ENCODE data around the gene DLK2. TPM values are rescaled to one million over a fixed set of nuclear protein-coding genes. Genes with fewer than 3 reads are reported as not detected.
"Not testable (repeated sequence)": the region's sequence is repeated elsewhere in the genome, so short reads cannot be mapped to it uniquely, and the experiment has no call there.

Gene DLK2
- total RNA-seq, 2 experiments from 2014 or later, result 0.30 to 0.37 TPM

DNA sequence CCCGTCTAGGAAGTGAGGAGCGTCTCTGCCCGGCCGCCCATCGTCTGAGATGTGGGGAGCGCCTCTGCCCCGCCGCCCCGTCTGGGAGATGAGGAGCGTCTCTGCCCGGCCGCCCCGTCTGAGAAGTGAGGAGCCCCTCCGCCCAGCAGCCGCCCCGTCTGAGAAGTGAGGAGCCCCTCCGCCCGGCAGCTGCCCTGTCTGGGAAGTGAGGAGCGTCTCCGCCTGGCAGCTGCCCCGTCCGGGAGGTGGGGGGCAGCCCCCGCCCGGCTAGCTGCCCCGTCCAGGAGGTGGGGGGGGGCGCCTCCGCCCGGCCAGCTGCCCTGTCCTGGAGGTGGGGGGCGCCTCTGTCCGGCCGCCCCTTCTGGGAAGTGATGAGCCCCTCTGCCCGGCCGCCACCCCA is 30.3 kb downstream of the DLK2 start:
- H3K27me3 Mint-ChIP-seq; H3K4me3 Mint-ChIP-seq; H3K36me3 Mint-ChIP-seq; H3K9me3 Mint-ChIP-seq; POLR2A ChIA-PET; H3K27ac Mint-ChIP-seq; ATAC-seq (ENCODE audit: low read depth); DNase-seq: not testable (repeated sequence)
- peaks cover 14% of the 10 kb centered on the region for H3K4me1 Mint-ChIP-seq

- Mint-ChIP-seq H3K9me3 (no peaks in the 10 kb centered on the region), H3K36me3 (no peaks in the 10 kb centered on the region), H3K27ac (no peak overlapping the region), H3K4me1 (no peaks in the 10 kb centered on the region), H3K4me3 (no peak overlapping the region), H3K27me3 (peaks cover 14% of the 10 kb centered on the region)
- ATAC-seq (ENCODE audit: low read depth) (no peak), DNase-seq (no peak)
- POLR2A ChIA-PET, result interaction anchor here (1.0 kb wide), 1 partner anchor 56 kb away, joined by 6 read pairs; no protein-coding TSS in a partner anchor
Measured at GRCh38 chr6:43421831-43422230, 33.5 kb downstream of the DLK2 start.

DNA sequence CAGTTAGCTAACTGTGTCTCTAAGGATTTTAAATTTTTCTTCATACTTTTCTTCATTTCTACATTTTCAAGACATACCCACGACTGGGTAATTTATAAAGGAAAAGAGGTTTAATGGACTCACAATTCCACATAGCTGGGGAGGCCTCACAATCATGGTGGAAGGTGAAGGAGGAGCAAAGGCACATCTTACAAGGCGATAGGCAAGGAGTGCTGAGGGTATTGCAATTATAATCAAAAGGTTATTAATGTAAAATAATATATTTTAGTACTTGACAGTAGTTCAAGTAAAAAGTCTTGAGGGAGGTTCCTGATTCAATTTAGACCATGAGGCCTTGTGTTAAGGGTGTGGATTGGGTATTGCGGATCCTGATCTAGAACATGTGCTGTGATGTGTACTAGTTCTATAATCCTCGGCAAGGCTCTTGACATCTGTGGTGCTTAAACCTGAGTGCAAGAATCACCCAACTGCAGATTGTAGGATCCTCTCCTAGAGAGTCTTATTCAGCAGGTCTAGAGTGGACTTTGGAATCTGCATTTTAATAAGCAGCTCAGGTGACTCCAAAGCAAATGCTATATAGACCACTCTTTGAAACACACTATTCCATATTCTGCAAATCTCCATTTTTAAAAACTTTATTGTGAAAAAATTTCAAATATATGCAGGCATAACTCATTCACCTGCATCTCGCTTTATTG is 35.2 kb downstream of the DLK2 start:
- POLR2A ChIA-PET, result no interaction called here
- no peak for ATAC-seq (ENCODE audit: low read depth)

GRCh38 chr6:43416935-43417334 is 38.4 kb downstream of the DLK2 start:
- H3K4me1 Mint-ChIP-seq, result no peaks in the 10 kb centered on the region
- H3K36me3 Mint-ChIP-seq, result no peaks in the 10 kb centered on the region
- peaks cover 14% of the 10 kb centered on the region for H3K27me3 Mint-ChIP-seq
- no peak for ATAC-seq (ENCODE audit: low read depth)
- H3K9me3 Mint-ChIP-seq, result no peaks in the 10 kb centered on the region
- POLR2A ChIA-PET, result no interaction called here
- no peak overlapping the region for H3K4me3 Mint-ChIP-seq
- no peak for DNase-seq
- no peak overlapping the region for H3K27ac Mint-ChIP-seq

More for the DNA sequence above, 35.2 kb downstream of the DLK2 start:
- H3K36me3 Mint-ChIP-seq, result no peaks in the 10 kb centered on the region
- no peak overlapping the region for H3K4me3 Mint-ChIP-seq
- no peaks in the 10 kb centered on the region for H3K4me1 Mint-ChIP-seq
- DNase-seq, result no peak
- H3K27me3 Mint-ChIP-seq, result peaks cover 14% of the 10 kb centered on the region
- H3K27ac Mint-ChIP-seq, result no peak overlapping the region
- H3K9me3 Mint-ChIP-seq, result no peaks in the 10 kb centered on the region

- H3K9me3 Mint-ChIP-seq; DNase-seq; H3K4me3 Mint-ChIP-seq; ATAC-seq (ENCODE audit: low read depth); H3K36me3 Mint-ChIP-seq; H3K27ac Mint-ChIP-seq; POLR2A ChIA-PET; H3K4me1 Mint-ChIP-seq: not testable (repeated sequence)
- peaks cover 23% of the 10 kb centered on the region for H3K27me3 Mint-ChIP-seq
Measured at GRCh38 chr6:43415275-43415674, 40.1 kb downstream of the DLK2 start.

- ATAC-seq (ENCODE audit: low read depth), result no peak
Measured at GRCh38 chr6:43413002-43413401, 42.3 kb downstream of the DLK2 start.

DNA sequence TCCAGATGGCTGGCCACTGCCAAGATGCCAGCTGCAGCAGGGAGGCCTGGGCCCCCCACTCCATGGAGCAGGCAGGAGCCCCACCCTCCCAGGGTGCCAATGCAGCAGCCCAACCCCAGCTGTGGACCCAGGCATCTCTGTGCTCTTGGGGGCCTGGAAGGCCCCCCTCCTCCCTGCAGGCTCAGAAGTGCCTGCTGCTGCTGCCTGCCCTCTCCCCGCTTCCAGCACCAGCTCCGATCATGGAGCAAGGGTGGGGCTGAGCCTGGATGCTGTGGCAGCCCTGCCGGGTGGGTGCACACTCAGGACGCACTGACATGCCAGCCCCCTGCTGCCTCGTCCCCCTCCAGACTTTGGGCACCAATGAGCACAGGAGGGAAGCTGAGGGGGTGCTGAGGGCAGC is 42.8 kb downstream of the DLK2 start:
- Mint-ChIP-seq H3K4me3 (no peak overlapping the region), H3K36me3 (no peaks in the 10 kb centered on the region), H3K27ac (no peak overlapping the region), H3K4me1 (no peaks in the 10 kb centered on the region), H3K9me3 (peaks cover 2% of the 10 kb centered on the region), H3K27me3 (peaks cover 28% of the 10 kb centered on the region)
- ATAC-seq (ENCODE audit: low read depth) (no peak), DNase-seq (no peak)
- POLR2A ChIA-PET, result no interaction called here

More at GRCh38 chr6:43413002-43413401, 42.3 kb downstream of the DLK2 start:
- DNase-seq, result no peak
- Mint-ChIP-seq H3K9me3 (peaks cover 2% of the 10 kb centered on the region), H3K36me3 (no peaks in the 10 kb centered on the region), H3K4me1 (no peaks in the 10 kb centered on the region), H3K27me3 (peaks cover 26% of the 10 kb centered on the region), H3K4me3 (no peak overlapping the region), H3K27ac (no peak overlapping the region)
- POLR2A ChIA-PET, result no interaction called here

GRCh38 chr6:43410776-43411175 is 44.6 kb downstream of the DLK2 start:
- H3K36me3 Mint-ChIP-seq; DNase-seq; H3K27ac Mint-ChIP-seq; H3K4me3 Mint-ChIP-seq; POLR2A ChIA-PET; H3K9me3 Mint-ChIP-seq; H3K4me1 Mint-ChIP-seq; ATAC-seq (ENCODE audit: low read depth): not testable (repeated sequence)
- H3K27me3 Mint-ChIP-seq, result peaks cover 29% of the 10 kb centered on the region

DNA sequence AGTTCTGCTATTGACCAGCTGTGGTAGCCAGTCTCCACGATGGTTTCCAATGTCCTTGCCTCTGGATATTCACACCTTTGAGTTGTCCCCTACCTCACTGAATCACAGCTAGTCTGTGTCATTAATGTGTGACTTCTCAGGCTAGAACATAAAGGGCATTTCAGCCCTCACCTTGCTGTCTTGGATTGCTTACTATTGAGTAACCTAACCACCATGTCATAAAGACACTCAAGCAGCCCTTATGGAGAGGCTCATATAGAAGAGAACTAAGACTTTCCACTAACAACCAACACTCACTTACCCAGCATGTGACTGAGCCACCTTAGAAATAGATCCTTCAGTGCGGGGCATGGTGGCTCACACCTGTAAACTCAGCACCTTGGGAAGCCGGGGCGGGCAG is 47.1 kb downstream of the DLK2 start:
- H3K4me1 Mint-ChIP-seq, result no peaks in the 10 kb centered on the region
- POLR2A ChIA-PET, result no interaction called here
- H3K27me3 Mint-ChIP-seq, result peaks cover 32% of the 10 kb centered on the region
- ATAC-seq (ENCODE audit: low read depth) (no peak), DNase-seq (no peak)
- H3K4me3 Mint-ChIP-seq, result no peak overlapping the region
- H3K9me3 Mint-ChIP-seq, result peaks cover 2% of the 10 kb centered on the region
- no peak overlapping the region for H3K27ac Mint-ChIP-seq
- H3K36me3 Mint-ChIP-seq, result no peaks in the 10 kb centered on the region

GRCh38 chr6:43407296-43407695 is 48.1 kb downstream of the DLK2 start:
- DNase-seq (no peak), ATAC-seq (ENCODE audit: low read depth) (no peak)
- POLR2A ChIA-PET, result no interaction called here
- peaks cover 32% of the 10 kb centered on the region for H3K27me3 Mint-ChIP-seq
- no peak overlapping the region for H3K27ac Mint-ChIP-seq
- no peaks in the 10 kb centered on the region for H3K4me1 Mint-ChIP-seq
- H3K36me3 Mint-ChIP-seq, result no peaks in the 10 kb centered on the region
- peaks cover 2% of the 10 kb centered on the region for H3K9me3 Mint-ChIP-seq
- H3K4me3 Mint-ChIP-seq, result no peak overlapping the region

DNA sequence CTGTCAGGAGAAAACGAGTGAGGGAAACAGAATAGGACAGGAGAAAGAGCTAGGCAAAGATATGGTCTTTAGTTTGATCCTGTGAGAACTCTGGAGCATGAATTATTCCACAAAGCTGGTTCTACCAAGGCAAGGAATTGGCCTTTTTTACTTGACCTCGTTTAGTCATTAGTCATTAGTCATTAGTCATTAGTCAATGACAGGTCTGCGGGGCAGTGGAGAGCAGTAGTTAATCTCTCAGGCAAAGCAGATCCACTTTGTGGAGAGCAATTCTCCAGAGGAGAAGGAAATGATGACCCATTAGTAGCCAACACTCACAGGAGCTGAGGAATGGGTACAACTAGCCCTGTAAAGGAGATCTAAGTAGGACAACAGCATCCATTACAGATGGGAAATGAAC is 50.0 kb downstream of the DLK2 start:
- H3K4me3 Mint-ChIP-seq, result no peak overlapping the region
- no peak overlapping the region for H3K27ac Mint-ChIP-seq
- ATAC-seq (ENCODE audit: low read depth) (no peak), DNase-seq (no peak)
- H3K9me3 Mint-ChIP-seq, result no peaks in the 10 kb centered on the region
- H3K27me3 Mint-ChIP-seq, result peaks cover 27% of the 10 kb centered on the region
- no peaks in the 10 kb centered on the region for H3K36me3 Mint-ChIP-seq
- POLR2A ChIA-PET, result no interaction called here
- H3K4me1 Mint-ChIP-seq, result no peaks in the 10 kb centered on the region

- ATAC-seq (ENCODE audit: low read depth), result no peak
- no peaks in the 10 kb centered on the region for H3K4me1 Mint-ChIP-seq
- H3K4me3 Mint-ChIP-seq, result no peak overlapping the region
- POLR2A ChIA-PET, result no interaction called here
- H3K36me3 Mint-ChIP-seq, result no peaks in the 10 kb centered on the region
- no peak for DNase-seq
- no peak overlapping the region for H3K27ac Mint-ChIP-seq
- H3K9me3 Mint-ChIP-seq, result no peaks in the 10 kb centered on the region
- H3K27me3 Mint-ChIP-seq, result peaks cover 16% of the 10 kb centered on the region
Measured at GRCh38 chr6:43402820-43403219, 52.5 kb downstream of the DLK2 start.

- DNase-seq (no peak), ATAC-seq (ENCODE audit: low read depth) (no peak)
- no peak overlapping the region for H3K4me3 Mint-ChIP-seq
- H3K27me3 Mint-ChIP-seq, result peaks cover 17% of the 10 kb centered on the region
- POLR2A ChIA-PET, result no interaction called here
- H3K4me1 Mint-ChIP-seq, result no peaks in the 10 kb centered on the region
- no peak overlapping the region for H3K27ac Mint-ChIP-seq
- H3K36me3 Mint-ChIP-seq, result no peaks in the 10 kb centered on the region
- no peaks in the 10 kb centered on the region for H3K9me3 Mint-ChIP-seq
Measured at GRCh38 chr6:43401730-43402129, 53.6 kb downstream of the DLK2 start.

Measured in activated naive CD8-positive, alpha-beta T cell treated with anti-CD3 and anti-CD28 coated beads, Interleukin-2, amount 10 ng/mL, durations not matched to agents 7 days and 5 days (primary cell).